HG03139 (cell line): ENCODE data around the gene TTLL10.

ENCODE experiments used
- ATAC-seq: cut with Tn5 transposase; IDR thresholded peaks from one replicate; pipeline ENCODE4 v1.9.1; 2021; ENCODE audit not compliant: unreplicated experiment

The TTLL10 gene

GRCh38 chr1:1203561-1204424 is 30.1 kb downstream of the TTLL10 start:
- no peak for ATAC-seq

GRCh38 chr1:1204425-1204920 is 30.8 kb downstream of the TTLL10 start:
- ATAC-seq: no peak

DNA sequence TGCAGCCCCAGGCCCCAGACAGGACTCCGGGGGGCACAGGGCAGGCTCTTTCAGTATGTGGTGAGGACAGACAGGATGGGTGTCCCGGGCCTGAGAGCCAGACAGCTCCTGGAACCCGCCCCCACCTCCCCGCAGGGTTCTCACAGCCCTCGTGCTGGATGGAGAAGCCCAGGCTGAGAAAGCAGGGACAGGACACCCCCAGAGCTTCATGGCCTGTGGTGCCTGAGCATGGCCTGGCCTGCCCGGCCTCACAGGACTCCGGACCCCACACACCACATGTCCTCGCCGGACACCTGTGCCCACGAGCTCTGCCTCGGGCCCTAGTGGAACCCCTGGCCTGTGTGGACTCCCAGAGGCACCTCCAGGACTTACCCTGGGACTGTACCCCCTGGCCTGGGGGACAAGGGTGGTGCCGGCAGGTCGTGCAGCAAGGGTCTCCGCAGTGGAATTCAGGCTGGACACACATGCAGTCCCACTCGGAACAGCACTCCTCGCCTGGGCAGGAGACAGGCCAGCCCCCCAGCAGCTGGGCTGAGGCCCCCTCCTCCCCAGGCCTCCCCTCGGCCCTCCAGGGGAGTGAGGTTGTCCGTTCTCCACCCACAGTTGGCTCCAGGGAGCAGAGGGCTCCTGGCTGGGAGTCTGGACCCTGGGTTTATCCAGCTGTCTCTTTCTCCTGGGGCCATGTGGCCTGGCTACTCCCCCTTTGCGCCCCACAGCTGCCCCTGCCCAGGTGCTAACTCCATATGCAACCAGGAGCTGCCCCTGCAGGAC is 31.5 kb downstream of the TTLL10 start:
- no peak for ATAC-seq

GRCh38 chr1:1205769-1206375 is 32.2 kb downstream of the TTLL10 start:
- ATAC-seq: no peak

- no peak for ATAC-seq
These were observed 32.8 kb downstream of the TTLL10 start, which contains the start of gene TNFRSF18 for GRCh38 chr1:1206376-1206965. TNFRSF18 (minus strand) TSS chr1:1206592; CDS start chr1:1206571, 21 bp downstream.

- ATAC-seq: no peak
These were observed 33.4 kb downstream of the TTLL10 start for GRCh38 chr1:1206966-1207531.

GRCh38 chr1:1207571-1207892 is 33.9 kb downstream of the TTLL10 start:
- no peak for ATAC-seq

GRCh38 chr1:1208713-1209433 is 35.2 kb downstream of the TTLL10 start:
- no peak for ATAC-seq

- no peak for ATAC-seq
These were observed 37.3 kb downstream of the TTLL10 start for GRCh38 chr1:1210726-1211540.

GRCh38 chr1:1211541-1212441 is 38.1 kb downstream of the TTLL10 start:
- no peak for ATAC-seq

- ATAC-seq: no peak
These were observed 39.2 kb downstream of the TTLL10 start for GRCh38 chr1:1212780-1213344.

- ATAC-seq: no peak
These were observed 39.9 kb downstream of the TTLL10 start, which contains the start of gene TNFRSF4 for GRCh38 chr1:1213345-1214265. TNFRSF4 (minus strand) TSS chr1:1214153; CDS start chr1:1214127, 26 bp downstream.

GRCh38 chr1:1215080-1215676 is 41.5 kb downstream of the TTLL10 start:
- no peak for ATAC-seq

- ATAC-seq: no peak
These were observed 42.4 kb downstream of the TTLL10 start for GRCh38 chr1:1215881-1216605.

- no peak for ATAC-seq
These were observed 43.3 kb downstream of the TTLL10 start for GRCh38 chr1:1216770-1217620.
